Colon (tissue), 2 donors: ENCODE measurements around the gene ALX4.

Experiments used
- FAIRE-seq: peaks from 2 replicates; lab custom pipeline; 2012; peaks lifted over from hg19 to GRCh38; lab: Jason Lieb, UNC
- donor health status: control.
- donor health status: control.

The ALX4 gene

DNA sequence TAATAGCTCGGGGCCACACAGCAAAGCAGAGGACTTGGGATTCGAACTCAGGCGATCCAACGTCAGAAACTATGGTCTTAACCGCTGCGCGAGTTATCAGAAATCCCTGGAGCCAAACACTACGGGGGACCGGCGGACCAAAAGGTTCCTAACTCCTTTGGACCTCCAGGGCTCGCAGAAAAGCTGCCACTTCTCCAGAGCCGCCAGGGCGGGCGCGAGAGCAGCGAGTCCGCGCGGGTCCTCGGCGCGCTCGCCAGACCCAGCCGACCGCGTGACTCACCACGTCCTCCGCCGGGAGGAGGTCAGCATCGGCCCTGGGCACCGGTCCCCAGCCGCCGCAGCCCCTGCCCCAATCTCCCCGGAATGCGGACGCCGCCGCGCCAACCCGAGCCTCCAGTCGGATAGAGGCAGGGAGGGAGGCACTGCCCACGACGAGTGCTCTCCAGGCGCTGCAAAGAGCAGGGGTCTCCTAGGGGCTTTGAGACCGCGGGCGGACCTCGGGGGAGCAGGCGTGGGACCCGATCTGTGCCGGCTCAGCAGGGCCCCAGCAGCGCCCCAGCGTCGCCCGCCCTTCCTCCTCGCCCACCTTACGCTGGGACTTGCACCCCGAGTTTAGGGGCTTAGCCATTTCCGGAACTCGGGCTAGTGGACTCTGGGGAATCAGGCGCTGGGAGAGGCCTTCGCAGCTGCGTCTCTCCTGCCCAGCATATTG is 6.2 kb upstream of the ALX4 start:
- FAIRE-seq: no peak

DNA sequence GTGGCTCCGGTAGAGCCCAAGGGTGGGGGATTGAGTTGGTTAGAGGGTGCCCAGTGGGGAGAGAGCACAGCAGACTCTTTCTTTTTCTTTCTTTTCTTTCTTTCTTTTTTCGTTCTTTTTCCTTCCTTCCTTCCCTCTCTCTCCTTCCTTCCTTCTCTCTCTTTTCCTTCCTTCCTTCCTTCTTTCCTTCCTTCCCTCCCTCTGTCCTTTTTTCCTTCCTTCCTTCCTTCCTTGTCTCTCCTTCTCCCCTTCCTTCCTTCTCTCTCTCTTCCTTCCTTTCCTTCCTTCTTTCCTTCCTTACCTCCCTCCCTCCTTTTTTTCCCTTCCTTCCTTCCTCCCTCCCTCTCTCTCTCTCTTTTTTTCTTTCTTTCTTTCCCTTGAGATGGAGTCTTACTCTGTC is 4.8 kb upstream of the ALX4 start:
- FAIRE-seq: no peak

- FAIRE-seq: no peak
These were observed 4.0 kb upstream of the ALX4 start for GRCh38 chr11:44313761-44314489.

DNA sequence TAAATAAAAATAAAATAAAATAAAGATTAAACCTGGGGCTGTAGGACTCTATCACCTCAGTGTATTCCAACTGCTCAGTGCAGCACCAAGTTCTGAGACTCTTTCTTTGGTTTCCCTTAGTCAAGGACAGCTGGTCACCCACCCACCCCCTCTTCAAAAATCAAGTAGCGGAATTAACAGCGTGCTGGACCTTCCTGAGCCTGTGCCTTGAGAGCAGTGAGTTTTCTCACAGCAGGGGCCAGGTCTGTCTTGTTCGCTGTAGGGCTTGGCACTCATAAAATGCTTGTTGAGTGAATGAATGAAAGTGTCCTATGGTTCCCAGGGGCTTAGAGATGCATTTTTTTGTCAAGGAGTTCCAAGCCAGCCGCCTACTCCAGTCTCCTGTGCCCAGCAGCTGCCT is 2.9 kb upstream of the ALX4 start:
- no peak for FAIRE-seq

GRCh38 chr11:44311339-44312261 is 1.7 kb upstream of the ALX4 start:
- no peak for FAIRE-seq

GRCh38 chr11:44310463-44311272 is 729 bp upstream of the ALX4 start:
- no peak for FAIRE-seq

GRCh38 chr11:44310206-44310462 is 195 bp upstream of the ALX4 start:
- no peak for FAIRE-seq

DNA sequence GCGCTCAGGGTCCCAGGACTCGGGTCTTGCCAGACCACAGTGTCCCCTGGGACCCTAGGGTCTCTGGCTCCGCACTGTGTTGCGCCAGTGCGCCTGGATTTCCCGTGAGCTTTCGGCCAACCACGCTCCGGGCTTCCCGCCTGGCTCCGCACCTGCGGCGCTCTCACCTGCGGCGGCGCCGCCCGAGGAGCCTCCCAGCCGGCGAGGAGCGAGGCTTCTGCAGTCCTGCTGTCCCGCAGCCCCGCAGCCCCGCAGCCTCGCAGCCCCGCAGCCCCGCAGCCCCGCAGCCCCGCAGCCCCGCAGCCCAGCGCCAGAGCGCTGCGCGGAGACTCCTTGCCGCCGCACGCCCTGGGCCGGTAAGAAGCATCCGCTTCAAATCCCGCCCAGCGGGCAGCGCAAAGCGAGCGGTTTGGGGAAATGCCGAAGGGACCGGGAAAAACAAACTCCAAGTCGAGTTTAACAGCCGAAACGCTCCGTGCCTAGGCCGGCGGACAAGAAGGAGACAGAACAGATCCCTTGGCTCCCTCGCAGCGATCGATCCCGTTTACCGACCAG is 939 bp downstream of the ALX4 start:
- no peak for FAIRE-seq

DNA sequence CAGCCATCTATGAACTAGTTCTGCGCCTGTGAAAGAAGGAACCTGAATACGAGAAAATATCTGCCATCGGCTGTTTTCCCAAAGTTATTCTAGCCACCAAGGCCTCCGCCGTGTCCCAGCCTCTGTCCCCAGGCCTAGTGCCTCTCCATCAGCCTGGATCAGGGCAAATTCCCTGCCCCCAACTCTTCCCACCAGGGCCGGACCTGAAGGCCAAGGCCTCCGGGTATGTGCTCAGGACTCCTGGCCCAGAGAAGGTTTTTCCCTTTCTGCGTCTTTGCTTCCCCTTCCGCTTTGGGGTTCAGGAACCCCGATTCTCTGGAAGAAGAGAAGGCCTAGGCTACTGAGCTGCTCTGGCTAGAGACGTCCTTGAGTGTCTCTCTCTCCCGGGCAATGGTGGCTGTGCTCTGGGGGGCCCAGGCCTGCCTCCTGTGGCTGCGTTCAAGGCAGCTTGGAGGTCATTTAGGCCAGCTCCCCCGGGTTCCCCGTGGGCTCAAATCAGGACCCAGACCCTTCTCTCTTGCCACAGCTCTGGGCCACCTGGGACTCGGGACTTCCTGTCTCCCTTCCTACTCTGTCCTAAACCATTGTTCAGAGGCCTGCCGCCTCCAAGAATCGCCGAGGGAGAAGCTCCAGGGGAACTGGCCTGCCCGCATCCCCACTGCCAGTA is 1.6 kb downstream of the ALX4 start:
- no peak for FAIRE-seq

- no peak for FAIRE-seq
These were observed 2.4 kb downstream of the ALX4 start for GRCh38 chr11:44307340-44308099.

DNA sequence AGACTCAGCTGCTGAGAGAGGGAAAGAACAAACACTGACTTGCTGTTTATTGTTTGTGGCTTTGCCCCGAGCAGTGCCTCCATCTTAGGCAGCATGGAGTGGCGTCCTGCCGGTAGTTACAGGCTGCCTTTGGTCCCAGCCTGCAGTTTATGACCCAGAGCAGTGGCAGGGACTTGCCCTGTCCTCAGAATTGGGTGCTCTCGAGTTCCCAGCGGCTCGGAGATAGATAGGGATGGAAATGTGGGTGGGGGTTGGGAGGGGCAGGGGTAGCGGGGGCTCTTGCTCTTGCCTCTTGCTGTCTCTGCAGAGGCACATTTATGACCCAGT is 3.1 kb downstream of the ALX4 start:
- FAIRE-seq: no peak

- no peak for FAIRE-seq
These were observed 3.7 kb downstream of the ALX4 start for GRCh38 chr11:44306052-44306917.

DNA sequence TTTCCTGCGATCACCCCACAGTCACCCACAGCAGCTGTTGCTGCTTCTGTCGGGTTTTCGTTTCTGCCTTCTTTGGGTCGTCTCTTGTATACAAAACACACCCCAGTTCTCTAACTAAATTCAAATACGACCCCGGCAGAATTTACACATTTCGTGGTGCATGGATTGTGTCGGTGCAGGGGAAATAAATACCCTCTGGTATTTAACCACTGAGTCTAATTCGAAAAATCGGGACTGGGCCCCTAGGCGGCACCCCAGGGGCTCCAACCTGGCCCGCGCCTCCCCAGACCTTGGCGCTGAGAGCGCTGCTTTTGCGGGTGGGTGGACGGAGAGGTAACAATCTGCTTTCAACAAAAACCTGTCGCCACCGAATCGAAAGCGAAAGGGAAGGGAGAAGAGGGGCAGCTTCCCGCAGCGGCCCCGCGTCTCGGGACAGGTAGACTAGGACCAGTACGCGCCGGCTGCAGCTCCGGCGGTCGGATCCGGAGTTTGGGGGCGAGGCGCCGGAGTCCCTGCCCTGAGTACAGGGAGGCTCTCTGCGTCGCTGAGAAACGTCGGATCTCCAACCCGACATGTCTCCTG is 4.4 kb downstream of the ALX4 start:
- FAIRE-seq: no peak

DNA sequence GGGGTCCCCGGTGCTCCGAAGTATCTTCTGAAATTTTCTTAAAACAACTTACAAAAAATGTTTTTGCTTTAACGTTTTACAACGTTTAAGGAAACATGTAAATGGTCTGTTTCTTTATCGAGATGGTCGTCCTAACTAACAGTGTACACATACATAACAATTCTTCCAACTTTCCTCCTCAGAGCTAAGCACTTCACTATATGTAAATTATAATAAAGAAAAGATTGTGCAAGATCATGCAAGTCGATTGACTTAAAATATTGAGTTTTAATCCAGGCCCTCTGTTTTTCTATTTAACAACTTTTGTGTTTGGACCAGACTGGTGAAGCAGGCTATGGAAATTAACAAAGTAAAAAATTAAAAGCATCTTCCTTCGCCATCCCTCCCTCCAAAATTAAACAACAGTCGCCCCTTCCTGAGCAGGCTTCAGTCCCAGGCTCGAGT is 4.9 kb downstream of the ALX4 start:
- FAIRE-seq: no peak

- FAIRE-seq: no peak
These were observed 5.6 kb downstream of the ALX4 start for GRCh38 chr11:44304091-44305025.

DNA sequence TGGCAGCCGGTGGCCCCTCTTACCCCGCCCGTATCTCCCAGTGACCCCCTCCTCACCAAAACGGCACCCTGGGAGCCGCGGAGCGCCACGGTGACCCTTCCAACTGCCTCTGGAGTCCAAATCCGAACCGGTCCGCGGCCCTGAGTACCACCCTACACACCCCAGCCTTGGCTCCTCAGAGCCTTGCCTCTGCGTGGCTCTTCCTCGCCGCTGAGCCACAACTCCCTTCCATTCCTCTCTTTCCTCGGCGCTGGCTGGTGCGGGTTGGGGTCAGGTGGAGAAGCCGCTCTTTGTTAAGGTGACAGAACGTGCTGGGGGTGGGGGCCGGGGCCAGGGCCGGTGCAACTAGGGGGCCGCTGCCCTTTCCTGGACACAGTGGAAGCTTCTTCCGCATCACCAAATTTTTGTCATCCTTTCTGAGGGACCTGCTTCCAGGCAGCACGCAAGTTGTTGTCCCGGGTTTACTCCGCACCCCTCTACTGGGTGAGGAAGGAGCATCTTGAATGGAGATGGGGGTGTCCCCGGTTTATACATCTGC is 6.5 kb downstream of the ALX4 start:
- FAIRE-seq: no peak

- FAIRE-seq: no peak
These were observed 8.2 kb downstream of the ALX4 start for GRCh38 chr11:44301564-44302271.
